ENCODE data around the gene PACSIN3.

DNA sequence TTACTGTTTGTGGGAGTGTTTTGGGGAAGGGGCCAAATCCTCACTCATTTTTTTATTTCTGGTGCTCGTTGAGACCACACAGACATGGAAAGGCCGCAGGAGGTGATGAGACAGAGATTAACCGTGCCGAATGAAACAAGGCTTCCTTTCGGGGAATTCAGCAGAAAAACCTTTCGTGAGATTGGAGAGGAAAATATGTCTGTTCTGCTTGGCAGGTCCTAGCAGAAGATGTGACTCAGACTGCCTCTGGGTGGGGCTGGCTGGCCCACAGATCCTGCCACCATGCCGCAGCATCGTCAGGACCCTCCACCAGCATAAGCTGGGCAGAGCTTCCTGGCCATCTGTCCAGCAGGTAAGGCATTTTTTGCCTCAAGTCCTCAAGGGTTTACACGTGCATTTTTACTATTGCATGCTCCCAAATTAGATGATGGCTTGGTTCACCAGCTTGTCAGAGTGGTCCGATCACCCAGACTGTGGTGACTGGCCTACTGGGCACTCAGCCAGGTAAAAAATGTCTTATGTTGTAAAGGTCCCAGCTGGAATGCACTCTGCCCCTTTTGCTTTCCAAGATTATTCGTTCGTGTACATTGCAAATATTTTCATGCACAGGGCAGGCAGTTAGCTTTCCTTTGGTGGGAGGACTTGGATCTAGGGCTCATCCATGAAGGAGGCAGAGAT lies 30.0 kb upstream of the PACSIN3 start:
- TF ChIP-seq, protein P1, sequence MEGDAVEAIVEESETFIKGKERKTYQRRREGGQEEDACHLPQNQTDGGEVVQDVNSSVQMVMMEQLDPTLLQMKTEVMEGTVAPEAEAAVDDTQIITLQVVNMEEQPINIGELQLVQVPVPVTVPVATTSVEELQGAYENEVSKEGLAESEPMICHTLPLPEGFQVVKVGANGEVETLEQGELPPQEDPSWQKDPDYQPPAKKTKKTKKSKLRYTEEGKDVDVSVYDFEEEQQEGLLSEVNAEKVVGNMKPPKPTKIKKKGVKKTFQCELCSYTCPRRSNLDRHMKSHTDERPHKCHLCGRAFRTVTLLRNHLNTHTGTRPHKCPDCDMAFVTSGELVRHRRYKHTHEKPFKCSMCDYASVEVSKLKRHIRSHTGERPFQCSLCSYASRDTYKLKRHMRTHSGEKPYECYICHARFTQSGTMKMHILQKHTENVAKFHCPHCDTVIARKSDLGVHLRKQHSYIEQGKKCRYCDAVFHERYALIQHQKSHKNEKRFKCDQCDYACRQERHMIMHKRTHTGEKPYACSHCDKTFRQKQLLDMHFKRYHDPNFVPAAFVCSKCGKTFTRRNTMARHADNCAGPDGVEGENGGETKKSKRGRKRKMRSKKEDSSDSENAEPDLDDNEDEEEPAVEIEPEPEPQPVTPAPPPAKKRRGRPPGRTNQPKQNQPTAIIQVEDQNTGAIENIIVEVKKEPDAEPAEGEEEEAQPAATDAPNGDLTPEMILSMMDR (IDR thresholded peaks at IDR 0.05 in 4 of 5, conservative IDR thresholded peaks at IDR 0.05 in 1 of 5): no peak
- no peak for TF ChIP-seq POLR2A (IDR thresholded peaks at IDR 0.05)
